Liver (tissue), 9 donors: ENCODE measurements around the gene CSNK1G3. TPM values are rescaled to one million over a fixed set of nuclear protein-coding genes. Genes with fewer than 3 reads are reported as not detected.

Experiments
- DNase-seq: peaks from one replicate; pipeline ENCODE4 v3.0.0-alpha.2; 2017; ENCODE audit warnings: low spot score
- H3K27ac ChIP-seq, 2 donors: one replicate each; pipeline ENCODE4 v1.7.0; 2013; ENCODE audit warnings: inconsistent platforms in 2 of 2, low read length in 2 of 2, control low read depth in 1 of 2, low read depth in 1 of 2, mild to moderate bottlenecking in 1 of 2
- H3K27me3 ChIP-seq, 4 donors: one replicate each; pipeline versions ENCODE4 v1.6.1 to v1.7.0; 2013; ENCODE audit warnings: low read length in 3 of 4, inconsistent platforms in 1 of 4, mild to moderate bottlenecking in 1 of 4, moderate library complexity in 1 of 4; ENCODE audit not compliant: control insufficient read depth in 4 of 4, insufficient read depth in 4 of 4
- H3K36me3 ChIP-seq, 4 donors: one replicate each; pipeline versions ENCODE4 v1.6.1 to v1.7.0; 2013; ENCODE audit warnings: low read length in 3 of 4, mild to moderate bottlenecking in 3 of 4, low read depth in 1 of 4, moderate library complexity in 1 of 4; ENCODE audit not compliant: control insufficient read depth in 4 of 4, insufficient read depth in 3 of 4
- H3K4me1 ChIP-seq, 4 donors: one replicate each; pipeline versions ENCODE4 v1.6.1 to v1.7.0; 2013; ENCODE audit warnings: low read length in 3 of 4, mild to moderate bottlenecking in 3 of 4, moderate library complexity in 1 of 4; ENCODE audit not compliant: control insufficient read depth in 4 of 4, insufficient read depth in 4 of 4
- H3K4me3 ChIP-seq, 3 donors: one replicate each; pipeline versions ENCODE4 v1.6.1 to v1.7.0; 2013; ENCODE audit warnings: low read length in 3 of 3, control low read depth in 1 of 3, low read depth in 1 of 3, mild to moderate bottlenecking in 1 of 3
- H3K9ac ChIP-seq, 2 donors: one replicate each; pipeline ENCODE4 v1.7.0; 2013; ENCODE audit warnings: low read length in 2 of 2, mild to moderate bottlenecking in 2 of 2, moderate library complexity in 2 of 2, control low read depth in 1 of 2, low read depth in 1 of 2
- H3K9me3 ChIP-seq, 4 donors: one replicate each; pipeline versions ENCODE4 v1.6.1 to v1.7.0; 2013; ENCODE audit warnings: low read length in 3 of 4; ENCODE audit not compliant: control insufficient read depth in 4 of 4
- ATF3 ChIP-seq: IDR thresholded peaks from 2 replicates; pipeline ENCODE4 v1.6.1; 2016; ENCODE audit warnings: antibody characterized with exemption
- CTCF ChIP-seq: fragments of 150-350 bp; IDR thresholded peaks from 2 replicates; pipeline ENCODE4 v1.5.1; 2017; ENCODE audit warnings: improper control_type of control experiment, low read depth, low read length; ENCODE audit not compliant: missing input control
- EGR1 ChIP-seq, 2 donors: IDR thresholded peaks; 2 replicates each; pipeline ENCODE4 v1.6.1; 2016 to 2018; ENCODE audit warnings: antibody characterized with exemption in 2 of 2, low read depth in 2 of 2
- FOXA2 ChIP-seq: IDR thresholded peaks from 2 replicates; pipeline ENCODE4 v1.6.1; 2016; ENCODE audit warnings: antibody characterized with exemption
- GABPA ChIP-seq, 2 donors: IDR thresholded peaks in 1 of 2; conservative IDR thresholded peaks in 1 of 2; 2 replicates each; pipeline ENCODE4 v1.6.1; 2016; ENCODE audit warnings: antibody characterized with exemption in 2 of 2, mild to moderate bottlenecking in 1 of 2, moderate library complexity in 1 of 2
- HNF4A ChIP-seq, 2 donors: conservative IDR thresholded peaks; 2 replicates each; pipeline ENCODE4 v1.6.1; 2016; ENCODE audit warnings: antibody characterized with exemption in 2 of 2, mild to moderate bottlenecking in 2 of 2
- HNF4G ChIP-seq: IDR thresholded peaks from 2 replicates; pipeline ENCODE4 v1.6.1; 2016; ENCODE audit warnings: antibody characterized with exemption
- JUND ChIP-seq, 2 donors: IDR thresholded peaks; 2 replicates each; pipeline ENCODE4 v1.6.1; 2016; ENCODE audit warnings: antibody characterized with exemption in 2 of 2
- MAX ChIP-seq: IDR thresholded peaks from 2 replicates; pipeline ENCODE4 v1.6.1; 2016; ENCODE audit warnings: antibody characterized with exemption
- NR2F2 ChIP-seq: IDR thresholded peaks from 2 replicates; pipeline ENCODE4 v1.6.1; 2016; ENCODE audit warnings: antibody characterized with exemption
- RAD21 ChIP-seq, 2 donors: IDR thresholded peaks; 2 replicates each; pipeline ENCODE4 v1.6.1; 2016; ENCODE audit warnings: antibody characterized with exemption in 2 of 2, mild to moderate bottlenecking in 2 of 2
- REST ChIP-seq: IDR thresholded peaks from 2 replicates; pipeline ENCODE4 v1.6.1; 2016; ENCODE audit warnings: antibody characterized with exemption, mild to moderate bottlenecking
- TAF1 ChIP-seq: conservative IDR thresholded peaks from 2 replicates; pipeline ENCODE4 v1.6.1; 2016; ENCODE audit warnings: antibody characterized with exemption, mild to moderate bottlenecking
- YY1 ChIP-seq: IDR thresholded peaks from 2 replicates; pipeline ENCODE4 v1.6.1; 2016; ENCODE audit warnings: antibody characterized with exemption, mild to moderate bottlenecking
- ZBTB33 ChIP-seq: IDR thresholded peaks from 2 replicates; pipeline ENCODE4 v1.6.1; 2016; ENCODE audit warnings: antibody characterized with exemption
- WGBS: extraction: QIAGEN DNeasy Blood & Tissue Kit; methylation state at CpG from one replicate; pipeline ENCODE4 v1.1.7; 2013; 5-methylcytosine and 5-hydroxymethylcytosine counted together
- polyA plus RNA-seq, 2 donors: library from polyadenylated mRNA; stranded (reverse) in 1 of 2; unstranded in 1 of 2; fragments of 200-250 nt in 1 of 2; fragments of >200 nt in 1 of 2; fragmentation: Nextera tagmentation in 1 of 2; extraction: Ambion mirVana in 1 of 2; gene quantifications; one replicate each; pipeline versions ENCODE4 v1.2.1 to v1.2.3, GENCODE V29; 2013 to 2015
- total RNA-seq, 2 donors: library from RNA; depleted of rRNA; stranded (reverse); fragments of >200 nt; gene quantifications; one replicate each; pipeline ENCODE4 v1.2.3, GENCODE V29; 2014
- donor health status: healthy.
- donor health status: healthy.
- donor health status: healthy.
- donor health status: healthy.
- donor health status: healthy.

CSNK1G3 gene
- total and polyA plus RNA-seq, 4 donors = 6.8 to 28.9 (median 15.4) TPM

- Histone ChIP-seq H3K4me3 (no peak overlapping the region), H3K36me3 (peaks cover 0 to 10% (median 6%) of the 10 kb centered on the region in 4 donors), H3K9me3 (no peaks in the 10 kb centered on the region), H3K27ac (no peak overlapping the region), H3K4me1 (no peaks in the 10 kb centered on the region), H3K9ac (no peak overlapping the region), H3K27me3 (no peaks in the 10 kb centered on the region)
- DNase-seq = no peak
- TF ChIP-seq GABPA (IDR thresholded peaks at IDR 0.05 in 1 of 2, conservative IDR thresholded peaks at IDR 0.05 in 1 of 2) (no peak), YY1 (no peak)
- WGBS = 92% methylated on average over 2 of the region's 2 CpGs
Observed at GRCh38 chr5:123610209-123610608, 98.2 kb downstream of the CSNK1G3 start.

- H3K4me3 ChIP-seq = no peak overlapping the region
- H3K27me3 ChIP-seq = no peaks in the 10 kb centered on the region
- peaks cover 0 to 12% (median 7%) of the 10 kb centered on the region in 4 donors for H3K36me3 ChIP-seq
- H3K9me3 ChIP-seq = no peaks in the 10 kb centered on the region
- no peak for TF ChIP-seq ATF3
- peak; percentile 96 to 98 for TF ChIP-seq RAD21 (IDR thresholded peaks at IDR 0.05)
- TF ChIP-seq CTCF = peak; percentile 95
- H3K27ac ChIP-seq = no peak overlapping the region
- 47% methylated on average over 5 of the region's 5 CpGs for WGBS
- no peaks in the 10 kb centered on the region for H3K4me1 ChIP-seq
- no peak for DNase-seq
- H3K9ac ChIP-seq = no peak overlapping the region
Observed at GRCh38 chr5:123610665-123611405, 98.9 kb downstream of the CSNK1G3 start.

GRCh38 chr5:123611406-123611709, 99.4 kb downstream of the CSNK1G3 start:
- WGBS = 57% methylated on average over 1 of the region's 1 CpG
- no peaks in the 10 kb centered on the region for H3K27me3 ChIP-seq
- H3K9me3 ChIP-seq = no peaks in the 10 kb centered on the region
- no peak overlapping the region for H3K27ac ChIP-seq
- no peak for TF ChIP-seq ZBTB33
- no peak for TF ChIP-seq RAD21 (IDR thresholded peaks at IDR 0.05)
- no peak for TF ChIP-seq TAF1
- no peak for TF ChIP-seq HNF4A (conservative IDR thresholded peaks at IDR 0.05)
- TF ChIP-seq MAX = no peak
- no peak for TF ChIP-seq REST
- TF ChIP-seq FOXA2 = no peak
- no peak for TF ChIP-seq JUND (IDR thresholded peaks at IDR 0.05)
- TF ChIP-seq EGR1 (IDR thresholded peaks at IDR 0.05; ENCODE audit: low read depth in 2 of 2) = no peak
- no peak for TF ChIP-seq HNF4G
- TF ChIP-seq NR2F2 = no peak
- H3K9ac ChIP-seq = no peak overlapping the region
- DNase-seq = no peak
- peaks cover 0 to 12% (median 7%) of the 10 kb centered on the region in 4 donors for H3K36me3 ChIP-seq
- no peaks in the 10 kb centered on the region for H3K4me1 ChIP-seq
- H3K4me3 ChIP-seq = no peak overlapping the region
